Measurements from ENCODE around the gene ANKLE1.

The ANKLE1 gene

DNA sequence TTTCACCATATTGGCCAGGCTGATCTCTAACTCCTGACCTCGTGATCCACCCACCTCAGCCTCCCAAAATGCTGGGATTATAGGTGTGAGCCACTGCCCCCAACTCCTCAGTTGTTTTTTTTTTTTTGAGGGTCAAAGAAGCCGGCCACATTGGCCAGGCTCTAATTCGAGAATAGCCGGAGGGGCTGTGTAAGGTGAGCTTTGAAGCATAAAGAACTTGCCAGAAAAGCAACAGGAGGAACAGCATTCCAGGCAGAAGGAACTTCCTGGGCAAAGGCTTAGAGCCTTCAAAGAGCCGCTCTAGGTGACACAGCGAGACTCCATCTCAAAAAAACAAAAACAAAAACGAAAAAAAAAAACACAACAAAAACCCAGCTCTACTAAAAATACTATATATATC lies 15.7 kb upstream of the ANKLE1 start:
- ChIA-PET CTCF (interaction anchor here (1.1 to 5.5 kb wide), 4 partner anchors 7 to 31 kb away, joined by 3 to 37 read pairs (median 6); partner anchors contain the start of gene ANKLE1), POLR2A (interaction anchor here (0.6 to 2.5 kb wide), 5 partner anchors 29 to 725 kb away, joined by 3 to 16 read pairs (median 5); partner anchors contain the start of genes MRPL34 and OCEL1)
- Histone ChIP-seq H3K4me1 (ENCODE audit: control insufficient read depth, insufficient read depth, low read length) (no peaks in the 10 kb centered on the region), H3K36me3 (ENCODE audit: control insufficient read depth in 2 of 2, insufficient read depth in 1 of 2, low read length in 2 of 2) (peaks cover 6 to 12% of the 10 kb centered on the region in 2 experiments; a peak in 2 of 3 replicates), H3K9me3 (ENCODE audit: control insufficient read depth, insufficient read depth, low read depth, low read length) (no peaks in the 10 kb centered on the region), H3K4me3 (ENCODE audit: low read depth, low read length) (no peak overlapping the region), H3K27ac (ENCODE audit: extremely low read depth, low read depth, low read length) (no peak overlapping the region)
- TF ChIP-seq ZNF221 (tag by site-specific recombination; IDR thresholded peaks at IDR 0.05; ENCODE audit: borderline replicate concordance): no peak
- no peak for TF ChIP-seq ZBTB44 (tag by site-specific recombination; IDR thresholded peaks at IDR 0.05)
- TF ChIP-seq ZNF324 (tag by site-specific recombination; IDR thresholded peaks at IDR 0.05): no peak
- TF ChIP-seq ZNF10 (tag by site-specific recombination; IDR thresholded peaks at IDR 0.05): no peak
- no peak for TF ChIP-seq ZBTB21 (tag by site-specific recombination; IDR thresholded peaks at IDR 0.05)
- TF ChIP-seq ZNF791 (tag by site-specific recombination; IDR thresholded peaks at IDR 0.05): no peak
- no peak for TF ChIP-seq ZNF121 (tag by site-specific recombination; IDR thresholded peaks at IDR 0.05)
- TF ChIP-seq ZNF23 (tag by site-specific recombination; IDR thresholded peaks at IDR 0.05; ENCODE audit: borderline replicate concordance): no peak
- TF ChIP-seq ZNF202 (tag by site-specific recombination; IDR thresholded peaks at IDR 0.05; ENCODE audit: borderline replicate concordance): no peak
- no peak for TF ChIP-seq OVOL3 (tag by site-specific recombination; IDR thresholded peaks at IDR 0.05)
- TF ChIP-seq, protein P1, sequence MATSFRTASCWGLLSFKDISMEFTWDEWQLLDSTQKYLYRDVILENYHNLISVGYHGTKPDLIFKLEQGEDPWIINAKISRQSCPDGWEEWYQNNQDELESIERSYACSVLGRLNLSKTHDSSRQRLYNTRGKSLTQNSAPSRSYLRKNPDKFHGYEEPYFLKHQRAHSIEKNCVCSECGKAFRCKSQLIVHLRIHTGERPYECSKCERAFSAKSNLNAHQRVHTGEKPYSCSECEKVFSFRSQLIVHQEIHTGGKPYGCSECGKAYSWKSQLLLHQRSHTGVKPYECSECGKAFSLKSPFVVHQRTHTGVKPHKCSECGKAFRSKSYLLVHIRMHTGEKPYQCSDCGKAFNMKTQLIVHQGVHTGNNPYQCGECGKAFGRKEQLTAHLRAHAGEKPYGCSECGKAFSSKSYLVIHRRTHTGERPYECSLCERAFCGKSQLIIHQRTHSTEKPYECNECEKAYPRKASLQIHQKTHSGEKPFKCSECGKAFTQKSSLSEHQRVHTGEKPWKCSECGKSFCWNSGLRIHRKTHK (tag by site-specific recombination; IDR thresholded peaks at IDR 0.05): no peak
- TF ChIP-seq YY2 (tag by site-specific recombination; IDR thresholded peaks at IDR 0.05): no peak
- TF ChIP-seq, protein P2, sequence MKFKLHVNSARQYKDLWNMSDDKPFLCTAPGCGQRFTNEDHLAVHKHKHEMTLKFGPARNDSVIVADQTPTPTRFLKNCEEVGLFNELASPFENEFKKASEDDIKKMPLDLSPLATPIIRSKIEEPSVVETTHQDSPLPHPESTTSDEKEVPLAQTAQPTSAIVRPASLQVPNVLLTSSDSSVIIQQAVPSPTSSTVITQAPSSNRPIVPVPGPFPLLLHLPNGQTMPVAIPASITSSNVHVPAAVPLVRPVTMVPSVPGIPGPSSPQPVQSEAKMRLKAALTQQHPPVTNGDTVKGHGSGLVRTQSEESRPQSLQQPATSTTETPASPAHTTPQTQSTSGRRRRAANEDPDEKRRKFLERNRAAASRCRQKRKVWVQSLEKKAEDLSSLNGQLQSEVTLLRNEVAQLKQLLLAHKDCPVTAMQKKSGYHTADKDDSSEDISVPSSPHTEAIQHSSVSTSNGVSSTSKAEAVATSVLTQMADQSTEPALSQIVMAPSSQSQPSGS (tag by site-specific recombination; IDR thresholded peaks at IDR 0.05; ENCODE audit: low read depth): no peak
- TF ChIP-seq SCRT1 (tag by site-specific recombination; IDR thresholded peaks at IDR 0.05; ENCODE audit: borderline replicate concordance): no peak
- TF ChIP-seq HIC1 (tag by site-specific recombination; IDR thresholded peaks at IDR 0.05): no peak
- TF ChIP-seq GLIS1 (tag by site-specific recombination; IDR thresholded peaks at IDR 0.05): no peak
- TF ChIP-seq SP3 (tag by site-specific recombination; IDR thresholded peaks at IDR 0.05): no peak
- TF ChIP-seq ZNF133 (tag by site-specific recombination; IDR thresholded peaks at IDR 0.05): no peak

DNA sequence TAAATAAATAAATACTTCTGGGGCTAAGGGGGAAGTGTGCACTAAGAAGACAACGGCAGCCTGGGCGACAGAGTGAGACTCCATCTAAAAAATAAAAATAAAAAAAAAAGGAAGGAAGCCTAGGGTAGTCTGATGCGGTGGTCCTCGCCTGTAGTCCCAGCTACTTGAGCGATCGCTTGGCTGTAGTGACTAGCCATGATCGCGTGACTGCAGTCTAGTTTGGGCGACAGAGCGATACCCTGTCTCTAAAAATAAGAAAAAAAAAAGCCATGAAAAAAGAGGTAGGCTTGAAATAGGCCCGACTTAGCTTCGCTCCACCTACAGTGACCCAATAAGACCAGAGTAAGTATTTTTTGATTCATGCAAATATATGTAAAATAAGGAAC lies 15.1 kb upstream of the ANKLE1 start:
- TF ChIP-seq ZNF335 (tag by site-specific recombination; conservative IDR thresholded peaks at IDR 0.05) (peak; percentile 61), ZNF501 (tag by site-specific recombination; IDR thresholded peaks at IDR 0.05) (no peak)
- Histone ChIP-seq H3K36me3 (ENCODE audit: control insufficient read depth in 2 of 2, insufficient read depth in 1 of 2, low read length in 2 of 2) (peaks cover 8 to 18% of the 10 kb centered on the region in 2 experiments; a peak in 2 of 3 replicates), H3K9me3 (ENCODE audit: control insufficient read depth, insufficient read depth, low read depth, low read length) (no peaks in the 10 kb centered on the region), H3K4me1 (ENCODE audit: control insufficient read depth, insufficient read depth, low read length) (no peaks in the 10 kb centered on the region), H3K4me3 (ENCODE audit: low read depth, low read length) (no peak overlapping the region), H3K27ac (ENCODE audit: extremely low read depth, low read depth, low read length) (no peak overlapping the region)
- POLR2A ChIA-PET: interaction anchor here (0.6 to 2.5 kb wide), 22 partner anchors 9 to 681 kb away, joined by 3 to 23 read pairs (median 4); partner anchors contain the start of genes ABHD8, ANKLE1, CCDC124 and DDA1
- CTCF ChIA-PET: interaction anchor here (0.6 to 5.5 kb wide), 6 partner anchors 8 to 290 kb away, joined by 3 to 37 read pairs (median 6); partner anchors contain the start of genes ANKLE1, HAUS8 and MYO9B

Measured in HEK293 (cell line).